Hematopoietic multipotent progenitor cell treated with erythropoietin and hydrocortisone succinate and interleukin-3 and kit ligand, for 4 days (in vitro differentiated cells): ENCODE measurements around the gene OR8K3.

ENCODE experiments used
- DNase-seq: peaks from one replicate; pipeline ENCODE4 v3.0.0-alpha.2; 2015

The OR8K3 gene

GRCh38 chr11:56314844-56315243, at the start of gene OR8K3:
OR8K3 (plus strand) TSS chr11:56315144; CDS start chr11:56318307, 3,163 bp downstream.
- DNase-seq: no peak

GRCh38 chr11:56271092-56271491, 43.9 kb upstream of the OR8K3 start:
- DNase-seq: no peak

GRCh38 chr11:56273854-56274253, 41.1 kb upstream of the OR8K3 start, which contains the start of gene OR5T1:
OR5T1 (plus strand) TSS chr11:56274154; CDS start chr11:56275639, 1,485 bp downstream.
- DNase-seq: no peak

GRCh38 chr11:56292154-56292553, 22.8 kb upstream of the OR8K3 start, which contains the start of gene OR8H1:
OR8H1 (minus strand) TSS chr11:56292254; CDS start chr11:56291062, 1,192 bp downstream.
- DNase-seq: no peak

- DNase-seq: no peak
Measured at GRCh38 chr11:56296898-56297297, 18.0 kb upstream of the OR8K3 start.

- DNase-seq: no peak
Measured at GRCh38 chr11:56307836-56308235, 7.1 kb upstream of the OR8K3 start.

GRCh38 chr11:56331861-56332491, 17.0 kb downstream of the OR8K3 start:
- DNase-seq: no peak

GRCh38 chr11:56333156-56333555, 18.2 kb downstream of the OR8K3 start:
- DNase-seq: no peak

GRCh38 chr11:56340289-56340688, 25.3 kb downstream of the OR8K3 start:
- DNase-seq: no peak

- DNase-seq: no peak
Measured at GRCh38 chr11:56345739-56346138, 30.8 kb downstream of the OR8K3 start, which contains the start of gene OR8K1. OR8K1 (plus strand) TSS chr11:56346039; CDS start chr11:56346039, 0 bp downstream.

GRCh38 chr11:56353991-56354390, 39.0 kb downstream of the OR8K3 start, which contains the start of gene OR8J1:
OR8J1 (plus strand) TSS chr11:56354291; CDS start chr11:56360247, 5,956 bp downstream.
- no peak for DNase-seq
